ENCODE measurements around the gene SPTBN1.

SPTBN1 gene

GRCh38 chr2:54419388-54419787 is 36.7 kb upstream of the SPTBN1 start:
- no peak for TF ChIP-seq ZC3H10 (CRISPR knock-in tag; IDR thresholded peaks at IDR 0.05)
- TF ChIP-seq TCF4 (CRISPR knock-in tag; IDR thresholded peaks at IDR 0.05; ENCODE audit: borderline replicate concordance): no peak
- no peak for TF ChIP-seq ARNTL (CRISPR knock-in tag; IDR thresholded peaks at IDR 0.05; ENCODE audit: borderline replicate concordance, low read depth)
- TF ChIP-seq RARB (CRISPR knock-in tag; IDR thresholded peaks at IDR 0.05): no peak
- no peak for TF ChIP-seq ESRRG (CRISPR knock-in tag; IDR thresholded peaks at IDR 0.05)
- no peak for TF ChIP-seq ZFP30 (CRISPR knock-in tag; IDR thresholded peaks at IDR 0.05)
- no peak for TF ChIP-seq OSR1 (CRISPR knock-in tag; IDR thresholded peaks at IDR 0.05)
- no peak for TF ChIP-seq ISL1 (CRISPR knock-in tag; IDR thresholded peaks at IDR 0.05)
- no peak for TF ChIP-seq PATZ1 (CRISPR knock-in tag; IDR thresholded peaks at IDR 0.05; ENCODE audit: borderline replicate concordance)
- TF ChIP-seq BACH2 (CRISPR knock-in tag; IDR thresholded peaks at IDR 0.05; ENCODE audit: borderline replicate concordance): no peak
- TF ChIP-seq POU6F1 (CRISPR knock-in tag; IDR thresholded peaks at IDR 0.05; ENCODE audit: borderline replicate concordance, low read depth): no peak
- TF ChIP-seq CSRNP3 (CRISPR knock-in tag; IDR thresholded peaks at IDR 0.05): no peak
- no peak for TF ChIP-seq ZNF8 (CRISPR knock-in tag; IDR thresholded peaks at IDR 0.05)
- no peak for ATAC-seq

GRCh38 chr2:54419855-54420523 is 36.1 kb upstream of the SPTBN1 start:
- no peak for ATAC-seq
- TF ChIP-seq ZNF8 (CRISPR knock-in tag; IDR thresholded peaks at IDR 0.05) (no peak), PATZ1 (CRISPR knock-in tag; IDR thresholded peaks at IDR 0.05; ENCODE audit: borderline replicate concordance) (no peak), POU6F1 (CRISPR knock-in tag; IDR thresholded peaks at IDR 0.05; ENCODE audit: borderline replicate concordance, low read depth) (no peak), TOX (CRISPR knock-in tag; IDR thresholded peaks at IDR 0.05; ENCODE audit: borderline replicate concordance) (no peak), CREB5 (CRISPR knock-in tag; IDR thresholded peaks at IDR 0.05; ENCODE audit: low read depth) (no peak), ISL1 (CRISPR knock-in tag; IDR thresholded peaks at IDR 0.05) (no peak), ZFP3 (CRISPR knock-in tag; IDR thresholded peaks at IDR 0.05) (no peak), ARNTL (CRISPR knock-in tag; IDR thresholded peaks at IDR 0.05; ENCODE audit: borderline replicate concordance, low read depth) (no peak), SNAI2 (CRISPR knock-in tag; IDR thresholded peaks at IDR 0.05) (no peak), RARB (CRISPR knock-in tag; IDR thresholded peaks at IDR 0.05) (no peak), ESRRG (CRISPR knock-in tag; IDR thresholded peaks at IDR 0.05) (no peak)

- TF ChIP-seq ZNF8 (CRISPR knock-in tag; IDR thresholded peaks at IDR 0.05) (no peak), CREB5 (CRISPR knock-in tag; IDR thresholded peaks at IDR 0.05; ENCODE audit: low read depth) (no peak), CSDC2 (CRISPR knock-in tag; IDR thresholded peaks at IDR 0.05) (no peak), CSRNP3 (CRISPR knock-in tag; IDR thresholded peaks at IDR 0.05) (no peak), ZC3H10 (CRISPR knock-in tag; IDR thresholded peaks at IDR 0.05) (no peak), BACH2 (CRISPR knock-in tag; IDR thresholded peaks at IDR 0.05; ENCODE audit: borderline replicate concordance) (no peak)
- no peak for ATAC-seq
These were observed 35.5 kb upstream of the SPTBN1 start for GRCh38 chr2:54420524-54421172.
